ENCODE measurements around the gene TEF. TPM values are rescaled to one million over a fixed set of nuclear protein-coding genes. Genes with fewer than 3 reads are reported as not detected.
A peak's percentile ranks its signal among the peaks of the same experiment; 100 is the strongest.

The TEF gene
- total RNA-seq, 1 donor from 2014 or later, result 3.6 TPM

- peak; percentile 73 to 75 for DNase-seq (ENCODE audit: low read depth in 2 of 2)
Measured at GRCh38 chr22:41447435-41448188, 65.9 kb downstream of the TEF start.

GRCh38 chr22:41448189-41448808 is 66.6 kb downstream of the TEF start:
- DNase-seq (ENCODE audit: low read depth in 2 of 2), result peak; percentile 99 to 100

Other genes starting within 250 kb of the TEF start
- 17.0 and 21.6 TPM in 2 replicates for gene L3MBTL2, start 176.6 kb upstream of the TEF start, total RNA-seq
- 0.44 and 0.60 TPM in 2 replicates for gene CHADL, start 141.0 kb upstream of the TEF start, total RNA-seq
- 58.2 and 73.0 TPM in 2 replicates for gene RANGAP1, start 95.8 kb upstream of the TEF start, total RNA-seq
- 34.9 and 53.6 TPM in 2 replicates for gene ZC3H7B, start 80.4 kb upstream of the TEF start, total RNA-seq
- gene TOB2, start 64.9 kb downstream of the TEF start, total RNA-seq, result 11.6 and 16.5 TPM in 2 replicates
- 63.2 and 66.1 TPM in 2 replicates for gene PHF5A, start 86.8 kb downstream of the TEF start, total RNA-seq
- gene ACO2, start 87.2 kb downstream of the TEF start, total RNA-seq, result 60.4 and 81.0 TPM in 2 replicates
- 9.3 and 9.6 TPM in 2 replicates for gene POLR3H, start 162.5 kb downstream of the TEF start, total RNA-seq
- not detected in 2 replicates for gene CSDC2, start 179.1 kb downstream of the TEF start, total RNA-seq
- gene PMM1, start 207.9 kb downstream of the TEF start, total RNA-seq, result 2.2 and 2.6 TPM in 2 replicates
- 11.6 and 15.3 TPM in 2 replicates for gene DESI1, start 239.1 kb downstream of the TEF start, total RNA-seq
- 215 and 281 TPM in 2 replicates for gene XRCC6, start 239.4 kb downstream of the TEF start, total RNA-seq

Data from lung microvascular endothelial cell (primary cell).